K562 (cell line): Measurements from ENCODE around the gene SMCP. TPM values are rescaled to one million over a fixed set of nuclear protein-coding genes. Genes with fewer than 3 reads are reported as not detected.

ENCODE experiments used
- ATAC-seq: fragments of 200-7000 bp; cut with Tn5 transposase; 3 replicates; pipeline ENCODE4 v1.9.1; 2020; ENCODE audit warnings: moderate library complexity
- BruUV-seq: library from RNA; stranded (reverse); fragments of 400-500 nt; replicated peaks from 2 replicates; lab custom pipeline; 2021; lab: Mats Ljungman, UMichigan
- CTCF ChIA-PET: fragments of 300-600 bp; formaldehyde crosslinking; extraction: SDS; loops from one replicate; lab custom pipeline; 2021; ENCODE audit warnings: low intra/inter-chr PET ratio; lab: Yijun Ruan, JAX
- POLR2A ChIA-PET: fragments of 300-600, 350-650 bp; sonication (Branson Sonifier 250); formaldehyde crosslinking; extraction: SDS; loops from one replicate; lab custom pipeline; 2021; ENCODE audit warnings: antibody characterized with exemption, inconsistent platforms; lab: Yijun Ruan, JAX
- DNase-seq, 4 experiments: peaks; one replicate each; pipeline versions ENCODE4 v3.0.0 to v3.0.0-alpha.2; 2011 to 2018; ENCODE audit warnings: low spot score in 3 of 4, mixed read lengths in 3 of 4; ENCODE audit errors: extremely low read depth in 1 of 4
- FAIRE-seq: peaks from 2 replicates; lab custom pipeline; 2011; peaks lifted over from hg19 to GRCh38; lab: Jason Lieb, UNC
- H2AFZ ChIP-seq: 2 replicates; pipeline ENCODE4 v1.6.0; 2011; ENCODE audit warnings: low read depth, low read length, control low read depth, inconsistent platforms
- H3K27ac ChIP-seq: fragments of 200-600 bp; 3 replicates; pipeline ENCODE4 v1.8.0; 2011; ENCODE audit warnings: low read depth, mild to moderate bottlenecking, control low read depth, inconsistent platforms, low read length, moderate library complexity, mixed read lengths; ENCODE audit errors: extremely low read depth
- H3K27me3 ChIP-seq, 2 experiments: fragments of 300-600 bp in 1 of 2; 2 replicates in 1 of 2; 3 replicates in 1 of 2; pipeline versions ENCODE4 v1.6.0 to v1.8.0; 2011; ENCODE audit warnings: inconsistent platforms in 2 of 2, low read length in 2 of 2, mild to moderate bottlenecking in 1 of 2, mixed read lengths in 1 of 2, moderate library complexity in 1 of 2; ENCODE audit not compliant: control insufficient read depth in 2 of 2, insufficient read depth in 2 of 2
- H3K36me3 ChIP-seq: fragments of 300-600 bp; 3 replicates; pipeline ENCODE4 v1.8.0; 2011; ENCODE audit warnings: mild to moderate bottlenecking, low read length, inconsistent platforms; ENCODE audit not compliant: control insufficient read depth, insufficient read depth
- H3K4me1 ChIP-seq, 2 experiments: fragments of 200-600 bp in 1 of 2; replicated peaks in 1 of 2; 2 replicates in 1 of 2; 3 replicates in 1 of 2; pipeline versions ENCODE4 v1.5.1 to v1.8.0; 2011; ENCODE audit warnings: inconsistent platforms in 2 of 2, low read length in 2 of 2, mild to moderate bottlenecking in 1 of 2, mixed read lengths in 1 of 2, moderate library complexity in 1 of 2; ENCODE audit not compliant: control insufficient read depth in 2 of 2, insufficient read depth in 2 of 2
- H3K4me2 ChIP-seq: 2 replicates; pipeline ENCODE4 v1.6.1; 2011; ENCODE audit warnings: low read length, control low read depth, inconsistent platforms, mixed read lengths; ENCODE audit not compliant: insufficient read depth
- H3K4me3 ChIP-seq: fragments of 200-600 bp; sonication (generic), shearing (Covaris generic); 2 replicates; pipeline ENCODE4 v1.5.1; 2016; ENCODE audit warnings: control low read depth, inconsistent platforms
- H3K79me2 ChIP-seq: fragments of 200-600 bp; 3 replicates; pipeline ENCODE4 v1.8.0; 2011; ENCODE audit warnings: low read length, inconsistent platforms; ENCODE audit not compliant: control insufficient read depth, insufficient read depth
- H3K9ac ChIP-seq, 2 experiments: 2 replicates each; pipeline versions ENCODE4 v1.6.0 to v1.6.1; 2011; ENCODE audit warnings: low read depth in 2 of 2, low read length in 2 of 2, control low read depth in 1 of 2, inconsistent platforms in 1 of 2, mild to moderate bottlenecking in 1 of 2, mixed read lengths in 1 of 2; ENCODE audit not compliant: insufficient read depth in 1 of 2
- H3K9me1 ChIP-seq: one replicate; pipeline ENCODE4 v1.6.0; 2011; ENCODE audit warnings: inconsistent platforms, mild to moderate bottlenecking, low read length, moderate library complexity; ENCODE audit not compliant: control insufficient read depth, insufficient read depth
- H3K9me3 ChIP-seq: replicated peaks from 2 replicates; pipeline ENCODE4 v1.5.1; 2011; ENCODE audit warnings: low read depth, low read length, inconsistent platforms; ENCODE audit not compliant: control insufficient read depth, insufficient read depth
- H4K20me1 ChIP-seq: replicated peaks from 2 replicates; pipeline ENCODE4 v1.6.1; 2011; ENCODE audit warnings: low read length, inconsistent platforms, mixed read lengths; ENCODE audit not compliant: control insufficient read depth, insufficient read depth
- CHCHD3 ChIP-seq: fragments of 250-450 bp; sonication (Bioruptor Pico); IDR thresholded peaks from 2 replicates; pipeline ENCODE4 v2.1.2; 2022; ENCODE audit warnings: mild to moderate bottlenecking
- HNRNPH1 ChIP-seq: fragments of 200-400 bp; formaldehyde crosslinking; optimal IDR thresholded peaks from 2 replicates; pipeline ENCODE3; 2017; ENCODE audit warnings: low read depth, mild to moderate bottlenecking, low read length, moderate library complexity
- NR0B1 ChIP-seq: fragments of 450-650 bp; IDR thresholded peaks from one replicate; pipeline ENCODE4 v1.6.1; 2018; ENCODE audit warnings: mild to moderate bottlenecking, moderate library complexity; ENCODE audit not compliant: partially characterized antibody
- SMARCC2 ChIP-seq: fragments of 450-650 bp; IDR thresholded peaks from 2 replicates; pipeline ENCODE4 v1.6.1; 2017; ENCODE audit warnings: antibody characterized with exemption, moderate library complexity, mild to moderate bottlenecking, low read depth
- TEAD2 ChIP-seq: fragments of 450-650 bp; IDR thresholded peaks from 2 replicates; pipeline ENCODE4 v1.6.1; 2016; ENCODE audit warnings: missing genetic modification characterization, control low read depth, missing compliant biosample characterization
- THAP12 ChIP-seq: fragments of 250-450 bp; sonication (Bioruptor Pico); IDR thresholded peaks from 2 replicates; pipeline ENCODE4 v1.9.0; 2021; ENCODE audit warnings: mild to moderate bottlenecking, inconsistent platforms
- ZFX ChIP-seq: sonication (generic); formaldehyde crosslinking; IDR thresholded peaks from 2 replicates; pipeline ENCODE4 v1.8.0; 2022; ENCODE audit warnings: mild to moderate bottlenecking, missing genetic modification reagents, moderate library complexity
- ZNF12 ChIP-seq: sonication (generic); formaldehyde crosslinking; IDR thresholded peaks from 2 replicates; pipeline ENCODE4 v1.4.0; 2020; ENCODE audit warnings: mild to moderate bottlenecking, missing genetic modification reagents
- ZNF140 ChIP-seq: fragments of 250-450 bp; sonication (Bioruptor Pico); IDR thresholded peaks from 2 replicates; pipeline ENCODE4 v1.8.0; 2021; ENCODE audit warnings: moderate library complexity, mild to moderate bottlenecking, inconsistent platforms
- ZNF23 ChIP-seq: fragments of 250-450 bp; sonication (Bioruptor Pico); IDR thresholded peaks from 2 replicates; pipeline ENCODE4 v1.4.0; 2020; ENCODE audit warnings: mild to moderate bottlenecking
- ZNF699 ChIP-seq: fragments of 250-450 bp; sonication (Bioruptor Pico); IDR thresholded peaks from 2 replicates; pipeline ENCODE4 v1.8.0; 2021; ENCODE audit warnings: mild to moderate bottlenecking, moderate library complexity; ENCODE audit not compliant: insufficient replicate concordance
- WGBS: fragments of 100-300 bp; shearing (Covaris generic); methylation state at CpG from one replicate; pipeline ENCODE4 v1.1.6; 2016; ENCODE audit warnings: low coverage, mixed read lengths; ENCODE audit not compliant: insufficient coverage; ENCODE audit errors: missing lambda C conversion rate; 5-methylcytosine and 5-hydroxymethylcytosine counted together
- in situ Hi-C: fragments of 300-500 bp; cut with MboI; formaldehyde crosslinking; loops from 4 replicates; pipeline ENCODE4 v1.15.0; 2018; ENCODE audit warnings: inconsistent platforms, mixed read lengths
- intact Hi-C: fragments of 100-400 bp; cut with micrococcal nuclease; formaldehyde crosslinking; loops from 2 replicates; pipeline ENCODE4 v1.14.2; 2022
- polyA plus RNA-seq, 8 experiments: library from polyadenylated mRNA; depleted of rRNA in 4 of 8; stranded (reverse) in 5 of 8; unstranded in 3 of 8; fragments of >200 nt; fragmentation: Nextera tagmentation in 2 of 8; fragmentation: Illumina TruSeq in 1 of 8; extraction: Ambion mirVana in 2 of 8; extraction: Trizol in 1 of 8; gene quantifications; 2 replicates each; pipeline versions ENCODE4 v1.2.1 to v1.2.3, GENCODE V29; 2011 to 2014; ENCODE audit warnings: inconsistent platforms in 1 of 8, missing spikeins in 1 of 8
- total RNA-seq, 7 experiments: library from RNA; depleted of rRNA in 6 of 7; stranded (reverse); fragments of >200 nt in 6 of 7; fragmentation: Illumina TruSeq in 2 of 7; extraction: Trizol in 2 of 7; gene quantifications; 2 replicates each; pipeline versions ENCODE4 v1.2.1 to v1.2.3, GENCODE V29; 2011 to 2021; ENCODE audit warnings: low replicate concordance in 1 of 7

The SMCP gene
- total and polyA plus RNA-seq, 9 of the 15 experiments (the other 6 are each of a cell fraction or from before 2014, with no cell fraction given), result not detected

GRCh38 chr1:152904688-152905440 is 26.7 kb downstream of the SMCP start:
- in situ Hi-C loops, result no loop called here
- H3K27ac ChIP-seq, result no peak overlapping the region
- POLR2A ChIA-PET, result no interaction called here

More at GRCh38 chr1:152904688-152905440, 26.7 kb downstream of the SMCP start:
- Histone ChIP-seq H3K9me1 (no peaks in the 10 kb centered on the region), H3K27me3 (0 out of 5 replicates have a peak, but pooled peaks cover 0 to 4% of the 10 kb centered on the region in 2 experiments), H3K9me3 (no peaks in the 10 kb centered on the region), H3K4me3 (no peak overlapping the region), H2AFZ (no peak overlapping the region), H3K79me2 (no peaks in the 10 kb centered on the region), H3K36me3 (no peaks in the 10 kb centered on the region), H3K9ac (no peak overlapping the region; a peak in 1 of 4 replicates), H4K20me1 (no peaks in the 10 kb centered on the region), H3K4me2 (no peak overlapping the region), H3K4me1 (no peaks in the 10 kb centered on the region)
- FAIRE-seq (no peak), ATAC-seq (no peak), DNase-seq (no peak)
- BruUV-seq, result no TSS peak
- WGBS, result 0% methylated on average over 7 of the region's 7 CpGs
- intact Hi-C loops, result no loop called here
- CTCF ChIA-PET, result no interaction called here
- TF ChIP-seq NR0B1, result no peak
- TF ChIP-seq SMARCC2, result no peak
- no peak for TF ChIP-seq ZNF23 (CRISPR knock-in tag)
- no peak for TF ChIP-seq TEAD2 (tag)
- no peak for TF ChIP-seq ZNF699
- TF ChIP-seq THAP12 (CRISPR knock-in tag), result no peak
- TF ChIP-seq CHCHD3, result no peak
- TF ChIP-seq ZNF12 (CRISPR knock-in tag), result no peak
- TF ChIP-seq ZNF140 (CRISPR knock-in tag), result no peak
- TF ChIP-seq ZFX (CRISPR knock-in tag), result no peak
- TF ChIP-seq HNRNPH1, result no peak
